ACC112 (cell line): ENCODE results near the gene GLT8D1.

ENCODE experiments used
- H2AFZ ChIP-seq: fragments of 200-600 bp; sonication (generic); one replicate; pipeline ENCODE4 v1.6.0; 2017; ENCODE audit warnings: antibody characterized with exemption, low read length; ENCODE audit not compliant: unreplicated experiment
- H3K27ac ChIP-seq: fragments of 200-600 bp; sonication (generic); 2 replicates; pipeline ENCODE4 v1.5.1; 2014; ENCODE audit warnings: low read depth, mild to moderate bottlenecking, antibody characterized with exemption, low read length, moderate library complexity
- H3K27me3 ChIP-seq: fragments of 200-600 bp; sonication (generic); 2 replicates; pipeline ENCODE4 v1.6.1; 2014; ENCODE audit warnings: mild to moderate bottlenecking, antibody characterized with exemption, low read length, moderate library complexity, mixed read lengths; ENCODE audit not compliant: insufficient read depth
- H3K36me3 ChIP-seq: fragments of 200-600 bp; sonication (generic); 2 replicates; pipeline ENCODE4 v1.6.1; 2016; ENCODE audit warnings: mild to moderate bottlenecking, antibody characterized with exemption, low read length, moderate library complexity, mixed read lengths; ENCODE audit not compliant: insufficient read depth
- H3K4me1 ChIP-seq: fragments of 200-600 bp; sonication (generic); one replicate; pipeline ENCODE4 v1.6.1; 2016; ENCODE audit warnings: low read length, mixed read lengths; ENCODE audit not compliant: insufficient read depth, unreplicated experiment, control insufficient read depth
- H3K4me3 ChIP-seq: fragments of 200-600 bp; sonication (generic); 2 replicates; pipeline ENCODE4 v1.5.1; 2014; ENCODE audit warnings: mild to moderate bottlenecking, low read depth, low read length
- H3K79me2 ChIP-seq: fragments of 200-600 bp; sonication (generic); one replicate; pipeline ENCODE4 v1.6.0; 2016; ENCODE audit warnings: low read length; ENCODE audit not compliant: control insufficient read depth, unreplicated experiment, insufficient read depth

The GLT8D1 gene

GRCh38 chr3:52651592-52651991 is 54.0 kb downstream of the GLT8D1 start:
- H3K4me1 ChIP-seq, result peaks cover 22% of the 10 kb centered on the region
- H3K27me3 ChIP-seq, result no peaks in the 10 kb centered on the region
- H3K4me3 ChIP-seq, result no peak overlapping the region
- H3K27ac ChIP-seq, result no peak overlapping the region
- H3K79me2 ChIP-seq, result no peaks in the 10 kb centered on the region
- no peak overlapping the region for H2AFZ ChIP-seq
- peaks cover 37% of the 10 kb centered on the region for H3K36me3 ChIP-seq

GRCh38 chr3:52650439-52650838 is 55.2 kb downstream of the GLT8D1 start:
- H3K27me3 ChIP-seq, result no peaks in the 10 kb centered on the region
- H2AFZ ChIP-seq, result no peak overlapping the region
- peak overlapping the region; percentile 85 for H3K27ac ChIP-seq
- no peaks in the 10 kb centered on the region for H3K79me2 ChIP-seq
- no peak overlapping the region for H3K4me3 ChIP-seq
- H3K4me1 ChIP-seq, result peaks cover 22% of the 10 kb centered on the region
- H3K36me3 ChIP-seq, result peaks cover 30% of the 10 kb centered on the region

DNA sequence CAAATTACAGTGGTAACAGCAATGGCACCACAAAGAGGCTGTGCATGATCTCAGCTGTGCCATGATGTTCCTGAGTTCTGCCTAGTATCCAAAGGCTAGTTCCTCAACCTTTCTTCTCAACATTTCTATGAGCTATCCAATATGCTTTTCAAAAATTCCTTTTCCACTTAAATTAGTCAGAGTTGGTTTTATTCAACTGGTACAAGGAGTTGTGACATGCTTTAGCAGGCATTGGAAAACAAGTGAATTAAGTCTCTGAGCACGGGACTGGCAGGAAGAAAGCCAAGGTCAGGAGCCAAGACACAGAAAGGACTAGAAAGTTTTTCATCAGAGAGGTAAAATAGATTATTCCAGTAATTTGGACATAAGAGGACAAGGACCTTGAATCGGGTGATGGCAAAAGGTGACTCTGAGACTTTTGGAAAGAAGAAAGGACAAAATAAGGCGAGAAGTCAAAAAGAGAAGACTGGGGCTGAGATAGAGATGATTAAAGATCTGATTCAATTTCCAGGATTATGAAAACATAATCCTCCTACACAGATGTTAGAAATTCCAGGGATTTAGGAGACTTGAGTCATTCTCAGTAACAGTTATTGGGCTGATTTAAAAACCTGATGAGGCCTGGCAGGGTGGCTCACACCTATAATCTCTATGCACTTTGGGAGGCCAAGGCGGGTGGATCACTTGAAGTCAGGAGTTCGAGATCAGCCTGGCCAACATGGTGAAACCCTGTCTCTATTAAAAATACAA is 56.0 kb downstream of the GLT8D1 start:
- H3K36me3 ChIP-seq, result peaks cover 28% of the 10 kb centered on the region
- H3K27ac ChIP-seq, result peak overlapping the region; percentile 85
- no peaks in the 10 kb centered on the region for H3K79me2 ChIP-seq
- H3K27me3 ChIP-seq, result no peaks in the 10 kb centered on the region
- H3K4me3 ChIP-seq, result no peak overlapping the region
- H2AFZ ChIP-seq, result no peak overlapping the region
- H3K4me1 ChIP-seq, result peaks cover 22% of the 10 kb centered on the region

GRCh38 chr3:52645549-52645948 is 60.0 kb downstream of the GLT8D1 start:
- Histone ChIP-seq H2AFZ (no peak overlapping the region), H3K27me3 (no peaks in the 10 kb centered on the region), H3K4me1 (peaks cover 17% of the 10 kb centered on the region), H3K27ac (no peak overlapping the region), H3K36me3 (peaks cover 23% of the 10 kb centered on the region), H3K79me2 (no peaks in the 10 kb centered on the region), H3K4me3 (no peak overlapping the region)
